Measurements from ENCODE around the gene BACE1-AS. TPM values are rescaled to one million over a fixed set of nuclear protein-coding genes. Genes with fewer than 3 reads are reported as not detected.

Gene BACE1-AS
- total and polyA plus RNA-seq, 2 of the 8 experiments (the other 6 are each of a cell fraction or from before 2014, with no cell fraction given): 14.9 to 17.4 TPM

DNA sequence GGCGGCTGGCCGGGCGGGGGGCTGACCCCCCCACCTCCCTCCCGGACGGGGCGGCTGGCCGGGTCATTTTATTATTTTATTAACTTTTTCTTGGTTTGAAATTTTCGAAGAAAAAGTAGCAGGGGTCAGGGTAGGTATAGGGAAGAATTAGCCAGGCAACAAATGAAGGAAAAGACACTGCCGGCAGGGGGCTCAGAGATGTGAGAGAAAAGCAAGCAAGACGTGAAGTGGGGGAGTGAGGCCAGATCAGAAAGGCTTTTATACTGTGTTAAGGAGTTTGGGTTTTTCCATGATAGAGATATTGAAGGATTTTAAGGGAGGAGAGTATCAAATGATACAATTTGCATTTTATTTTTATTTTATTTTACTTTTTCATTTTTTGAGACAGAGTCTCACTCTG lies 39.6 kb upstream of the BACE1-AS start (continued):
- TF ChIP-seq RBBP5 (IDR thresholded peaks at IDR 0.05; ENCODE audit: borderline replicate concordance, low read depth, low read length) (no peak), KDM5A (IDR thresholded peaks at IDR 0.05; ENCODE audit: low read length) (no peak), GTF2F1 (IDR thresholded peaks at IDR 0.05; ENCODE audit: borderline replicate concordance, low read depth, low read length) (no peak), BACH1 (IDR thresholded peaks at IDR 0.05; ENCODE audit: low read length) (no peak)
- TF ChIP-seq, protein P1, sequence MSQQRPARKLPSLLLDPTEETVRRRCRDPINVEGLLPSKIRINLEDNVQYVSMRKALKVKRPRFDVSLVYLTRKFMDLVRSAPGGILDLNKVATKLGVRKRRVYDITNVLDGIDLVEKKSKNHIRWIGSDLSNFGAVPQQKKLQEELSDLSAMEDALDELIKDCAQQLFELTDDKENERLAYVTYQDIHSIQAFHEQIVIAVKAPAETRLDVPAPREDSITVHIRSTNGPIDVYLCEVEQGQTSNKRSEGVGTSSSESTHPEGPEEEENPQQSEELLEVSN (IDR thresholded peaks at IDR 0.05): no peak
